Measurements from ENCODE around the gene TIE1. TPM values are rescaled to one million over a fixed set of nuclear protein-coding genes. Genes with fewer than 3 reads are reported as not detected.

The TIE1 gene
- total RNA-seq, 1 experiment from 2014 or later, result 1.2 TPM

- WGBS (ENCODE audit: extremely low coverage, insufficient read length, low lambda C conversion rate), result no CpG with 5 or more reads among the region's 2 CpGs
- H3K79me2 ChIP-seq (ENCODE audit: insufficient read depth, low read length), result peaks cover 3% of the 10 kb centered on the region; the same call in 1 of the 2 replicates
- no peak overlapping the region for H3K9ac ChIP-seq (ENCODE audit: extremely low read depth, insufficient read length, low read length)
Measured at GRCh38 chr1:43354471-43354870, 53.7 kb downstream of the TIE1 start.

More at GRCh38 chr1:43354471-43354870, 53.7 kb downstream of the TIE1 start:
- Histone ChIP-seq H3T11ph (ENCODE audit: low read length) (no peak overlapping the region), H2BK20ac (ENCODE audit: low read depth, low read length, poor library complexity, severe bottlenecking) (no peak overlapping the region), H3K4ac (ENCODE audit: low read depth, low read length) (no peak overlapping the region), H2AK5ac (ENCODE audit: insufficient read length, low read length) (no peak overlapping the region), H4K5ac (ENCODE audit: insufficient read length, low read depth, low read length) (no peak overlapping the region), H2BK120ac (ENCODE audit: low read depth, low read length, poor library complexity, severe bottlenecking) (no peak overlapping the region), H3K4me1 (ENCODE audit: insufficient read depth, low read length) (peaks cover 5% of the 10 kb centered on the region), H4K8ac (replicated peaks; ENCODE audit: insufficient read length, low read depth, low read length) (no peak overlapping the region), H2BK15ac (ENCODE audit: low read depth, low read length) (no peak overlapping the region), H3K18ac (ENCODE audit: insufficient read length, low read depth, low read length) (no peak overlapping the region), H3K23ac (ENCODE audit: insufficient read length, low read depth, low read length) (no peak overlapping the region), H3K9me3 (ENCODE audit: control insufficient read depth, low read depth, low read length) (no peaks in the 10 kb centered on the region), H3K27ac (ENCODE audit: insufficient read length, low read depth, low read length) (no peak overlapping the region), H3K4me2 (ENCODE audit: insufficient read depth, insufficient read length, low read length) (no peak overlapping the region), H3K56ac (ENCODE audit: insufficient read length, low read depth, low read length) (no peak overlapping the region), H3K14ac (ENCODE audit: insufficient read depth, low read length) (no peak overlapping the region), H3K27me3 (ENCODE audit: insufficient read depth, low read length) (no peaks in the 10 kb centered on the region), H2AFZ (ENCODE audit: low read length) (no peak overlapping the region), H2BK5ac (ENCODE audit: insufficient read length, low read length) (no peak overlapping the region), H4K20me1 (ENCODE audit: control insufficient read depth, insufficient read depth, insufficient read length) (no peaks in the 10 kb centered on the region), H3K23me2 (ENCODE audit: insufficient read length, low read depth, low read length, poor library complexity, severe bottlenecking) (peaks cover 4% of the 10 kb centered on the region), H2BK12ac (ENCODE audit: insufficient read length, low read depth, low read length) (no peak overlapping the region), H4K91ac (ENCODE audit: insufficient read length, low read depth, low read length) (no peak overlapping the region), H3K79me1 (ENCODE audit: insufficient read depth, low read depth, low read length, poor library complexity, severe bottlenecking) (no peaks in the 10 kb centered on the region)
- H3K9me3 Mint-ChIP-seq, result no peaks in the 10 kb centered on the region; a peak in 2 of 5 replicates
- H3K4me3 Mint-ChIP-seq, result no peak overlapping the region
- H3K36me3 Mint-ChIP-seq (ENCODE audit: insufficient read depth in 1 of 3, low read depth in 3 of 3), result peaks cover 2 to 14% (median 5%) of the 10 kb centered on the region in 3 experiments; a peak in 3 of 7 replicates
- no peak for TF ChIP-seq CTCF (conservative IDR thresholded peaks at IDR 0.05)
- peaks cover 15 to 26% of the 10 kb centered on the region in 2 experiments for H3K4me1 Mint-ChIP-seq
- no peak overlapping the region for H3K27ac Mint-ChIP-seq
- DNase-seq, result no peak
- no peaks in the 10 kb centered on the region; the same call in 1 of the 2 replicates for H3K27me3 Mint-ChIP-seq (ENCODE audit: low read depth)
